HG03025 (cell line): ENCODE measurements around the gene RASD2.

Experiments
- ATAC-seq: cut with Tn5 transposase; IDR thresholded peaks from one replicate; pipeline ENCODE4 v1.9.1; 2021; ENCODE audit warnings: mild to moderate bottlenecking, moderate library complexity; ENCODE audit not compliant: unreplicated experiment, low FRiP score

The RASD2 gene

DNA sequence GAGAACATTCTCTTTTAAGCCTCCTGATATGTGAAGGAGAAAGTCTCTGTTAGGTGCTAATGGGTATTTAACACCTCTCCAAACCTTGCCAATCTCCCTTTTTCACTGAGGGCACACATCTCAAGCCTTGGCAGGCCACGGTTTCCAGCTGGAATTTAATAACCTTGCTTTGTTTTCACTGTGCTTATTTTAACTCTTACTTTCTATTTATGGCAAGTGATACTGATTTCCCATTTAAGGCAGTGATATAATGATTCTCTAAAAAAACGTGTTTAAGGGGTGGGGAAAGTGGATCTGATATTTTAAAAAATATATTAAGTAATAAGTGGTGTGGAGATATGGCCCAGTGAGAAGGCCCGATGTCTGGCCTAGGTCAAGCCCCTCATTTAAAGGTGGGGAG lies 1.1 kb upstream of the RASD2 start:
- ATAC-seq: no peak

DNA sequence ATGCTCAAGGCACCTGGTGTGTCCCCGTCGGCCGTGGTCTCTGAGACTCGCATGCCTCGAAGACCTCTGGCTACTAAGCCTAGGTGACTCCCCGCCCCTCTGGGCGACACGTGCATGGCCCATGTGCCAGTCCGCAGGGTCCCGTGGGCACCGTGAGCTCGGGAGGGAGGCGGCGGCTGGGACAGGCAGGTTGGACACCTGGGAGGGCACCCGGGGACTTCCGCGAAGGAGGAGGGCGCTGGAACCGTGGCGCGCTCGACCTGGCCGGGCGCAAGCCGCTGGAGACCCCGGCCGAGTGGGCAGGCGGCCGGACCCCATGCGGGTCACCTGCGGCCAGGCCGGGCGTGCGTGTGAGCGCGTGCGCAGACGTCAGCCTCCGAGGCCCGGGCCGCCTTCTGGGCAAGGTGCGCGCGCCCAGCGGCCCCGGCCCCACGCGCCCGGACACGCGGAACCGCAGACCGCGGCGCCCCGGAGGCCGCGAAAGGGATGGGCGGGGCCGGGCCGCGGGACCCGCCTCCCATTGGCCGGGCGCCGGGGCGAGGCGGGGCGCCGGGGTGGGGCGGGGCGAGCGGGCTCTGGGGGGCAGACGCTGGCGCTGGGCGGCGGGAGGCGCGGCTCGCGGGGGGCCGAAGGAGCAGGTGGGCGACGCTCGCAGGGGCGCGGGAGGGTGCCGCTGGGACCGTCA lies 579 bp upstream of the RASD2 start:
- no peak for ATAC-seq

DNA sequence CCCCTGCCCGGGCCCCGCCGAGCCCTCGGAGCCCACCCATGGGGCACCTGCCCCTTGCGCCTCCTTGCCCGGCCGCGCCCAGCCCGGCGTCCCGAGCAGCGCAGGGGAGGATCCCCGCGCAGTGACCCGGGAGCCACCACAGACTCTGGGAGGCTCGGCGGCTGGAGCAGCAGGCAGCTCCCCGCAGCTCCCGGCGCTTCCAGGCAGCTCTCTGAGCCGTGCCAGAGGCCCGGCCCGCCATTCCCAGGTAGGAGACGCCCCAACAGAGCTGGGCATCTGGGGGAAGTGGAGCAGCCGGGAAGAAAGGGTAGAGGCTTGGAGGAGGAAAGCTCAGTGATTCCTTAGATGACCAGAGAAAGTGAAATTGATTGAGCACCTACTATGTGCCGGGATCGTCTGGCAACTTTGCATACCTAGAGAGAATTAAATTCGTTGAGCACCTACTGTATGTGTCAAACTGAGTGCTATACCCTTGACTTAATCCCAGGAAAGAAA lies 670 bp downstream of the RASD2 start:
- no peak for ATAC-seq

DNA sequence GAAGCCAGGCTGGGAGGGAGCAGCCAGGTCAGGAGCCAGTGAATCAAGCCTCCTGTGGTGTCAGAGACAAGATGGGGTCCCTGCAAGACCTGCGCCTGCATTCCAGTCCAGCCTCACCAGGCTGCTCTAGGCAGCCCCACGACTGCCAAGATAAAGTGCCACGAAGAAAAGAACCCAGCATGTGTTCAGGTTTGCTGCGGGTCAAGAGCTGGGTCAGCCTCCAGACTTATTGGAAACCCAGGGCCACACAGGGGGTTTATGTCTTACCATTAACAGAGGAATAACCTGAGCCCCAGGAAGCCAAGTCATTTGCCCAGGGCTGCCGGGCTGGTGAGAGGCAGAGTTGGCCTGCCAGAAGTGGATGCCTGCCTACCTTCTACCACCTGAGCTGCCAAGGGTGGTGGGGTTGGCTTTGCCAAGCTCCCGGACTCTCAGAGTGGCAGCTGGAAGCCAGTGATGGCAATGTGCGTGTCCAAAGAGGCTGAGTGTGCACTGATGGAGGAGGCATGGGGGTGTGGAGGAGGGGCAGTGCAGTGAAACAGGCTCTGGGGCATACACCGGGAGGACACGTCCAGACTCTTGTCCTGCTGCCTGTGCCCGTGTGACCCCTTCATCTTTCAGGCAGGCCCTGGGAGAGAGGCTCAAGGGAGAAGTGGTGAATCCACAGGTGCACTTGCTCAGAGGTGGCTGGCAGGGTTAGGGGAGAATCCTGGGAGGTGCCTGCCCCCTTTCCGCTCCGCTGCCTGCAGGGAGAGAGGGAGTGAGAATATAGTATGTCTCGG lies 1.7 kb downstream of the RASD2 start:
- no peak for ATAC-seq

DNA sequence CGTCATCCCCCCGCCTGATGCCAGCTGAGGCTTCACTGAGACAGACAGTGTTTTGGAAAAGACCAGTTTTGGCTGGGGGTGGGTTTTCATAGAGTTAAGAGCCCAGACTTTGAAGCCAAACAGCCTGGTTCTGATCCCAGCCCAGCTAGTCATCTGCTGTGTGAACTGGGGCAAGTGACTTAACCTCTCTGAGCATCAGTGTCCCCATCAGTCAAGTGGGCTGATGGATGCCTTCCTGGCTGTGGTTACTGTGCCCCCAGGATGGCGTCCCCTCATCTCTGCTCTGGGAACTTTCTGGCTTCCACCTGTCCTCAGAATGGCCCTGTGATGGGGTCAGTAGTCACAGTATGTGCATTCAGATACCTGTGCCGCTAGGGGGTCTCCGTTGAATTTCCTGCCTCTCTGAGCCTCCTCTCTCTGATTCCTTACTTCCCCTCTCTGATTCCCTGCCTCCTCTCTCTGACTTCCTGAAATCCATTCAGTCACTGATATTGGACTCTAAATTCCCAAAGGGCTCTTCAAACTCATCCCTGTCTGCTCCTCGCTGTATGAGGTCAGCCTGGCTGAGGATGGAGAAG lies 2.4 kb downstream of the RASD2 start:
- no peak for ATAC-seq

DNA sequence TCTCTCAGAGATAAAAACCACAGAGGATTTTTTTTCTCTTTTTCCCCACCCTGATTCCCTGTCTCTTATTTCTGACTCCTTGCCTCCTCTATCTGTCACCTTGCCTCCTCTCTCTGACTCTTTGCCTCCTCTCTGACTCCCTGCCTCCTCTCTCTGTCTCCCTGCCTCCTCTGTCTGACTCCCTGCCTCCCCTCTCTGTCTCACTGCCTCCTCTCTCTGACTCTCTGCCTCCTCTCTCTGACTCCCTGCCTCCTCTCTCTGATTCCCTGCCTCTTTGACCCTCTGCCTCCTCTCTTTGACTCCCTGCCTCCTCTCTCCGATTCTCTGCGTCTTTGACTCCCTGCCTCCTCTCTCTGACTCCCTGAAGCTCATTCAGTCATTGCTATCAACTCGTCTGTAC lies 3.1 kb downstream of the RASD2 start:
- no peak for ATAC-seq

DNA sequence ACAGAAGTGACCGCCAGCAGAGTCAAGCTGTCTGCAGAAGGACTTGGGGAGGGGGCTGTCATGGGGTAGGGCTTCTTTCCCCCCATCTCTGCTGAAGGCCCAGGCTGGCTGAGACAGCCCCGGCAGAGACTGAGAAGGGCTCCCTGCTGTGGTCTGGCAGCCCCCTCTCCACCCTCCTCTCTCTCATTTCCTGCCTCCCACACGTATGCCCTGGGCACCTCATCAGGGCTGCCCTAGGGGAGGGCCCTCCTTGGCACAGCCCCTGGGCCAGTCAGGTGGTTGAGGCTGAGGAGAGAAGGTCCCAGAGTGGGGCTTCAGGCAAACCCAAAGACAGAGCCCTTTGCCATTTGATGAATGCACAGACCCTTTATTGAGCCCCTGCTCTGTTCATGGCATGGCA lies 3.6 kb downstream of the RASD2 start:
- ATAC-seq: no peak

DNA sequence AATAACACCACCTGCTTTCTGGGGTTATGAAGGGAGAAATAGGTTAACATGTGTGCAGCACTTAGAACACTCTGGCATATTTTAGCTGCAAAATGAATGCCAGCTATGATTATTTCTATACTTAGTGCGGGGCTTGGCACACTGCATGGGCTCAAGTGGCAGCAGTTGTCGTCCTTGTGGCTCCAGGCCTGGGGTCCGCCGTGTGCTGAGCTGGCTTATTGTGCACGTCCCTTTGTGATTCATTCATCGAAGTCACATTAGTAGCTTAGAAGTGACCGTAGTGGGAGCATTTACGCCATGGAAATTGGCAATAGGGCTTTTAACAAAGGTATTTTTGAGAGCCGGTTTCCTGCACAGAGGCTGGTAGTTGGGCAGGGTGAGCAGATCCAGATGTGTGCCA lies 4.2 kb downstream of the RASD2 start:
- no peak for ATAC-seq

DNA sequence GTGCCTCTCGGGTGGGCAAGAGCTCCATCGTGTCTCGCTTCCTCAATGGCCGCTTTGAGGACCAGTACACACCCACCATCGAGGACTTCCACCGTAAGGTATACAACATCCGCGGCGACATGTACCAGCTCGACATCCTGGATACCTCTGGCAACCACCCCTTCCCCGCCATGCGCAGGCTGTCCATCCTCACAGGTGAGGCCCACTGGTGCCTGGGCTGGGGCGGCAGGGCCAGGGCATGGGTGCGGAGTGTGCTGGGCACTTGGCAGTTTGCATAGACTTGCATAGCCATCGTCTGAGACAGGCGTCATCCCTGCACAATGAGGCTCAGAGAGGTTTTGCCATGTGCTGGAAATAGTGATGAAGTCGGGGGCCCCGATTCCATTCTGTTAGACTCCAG lies 6.3 kb downstream of the RASD2 start:
- no peak for ATAC-seq

DNA sequence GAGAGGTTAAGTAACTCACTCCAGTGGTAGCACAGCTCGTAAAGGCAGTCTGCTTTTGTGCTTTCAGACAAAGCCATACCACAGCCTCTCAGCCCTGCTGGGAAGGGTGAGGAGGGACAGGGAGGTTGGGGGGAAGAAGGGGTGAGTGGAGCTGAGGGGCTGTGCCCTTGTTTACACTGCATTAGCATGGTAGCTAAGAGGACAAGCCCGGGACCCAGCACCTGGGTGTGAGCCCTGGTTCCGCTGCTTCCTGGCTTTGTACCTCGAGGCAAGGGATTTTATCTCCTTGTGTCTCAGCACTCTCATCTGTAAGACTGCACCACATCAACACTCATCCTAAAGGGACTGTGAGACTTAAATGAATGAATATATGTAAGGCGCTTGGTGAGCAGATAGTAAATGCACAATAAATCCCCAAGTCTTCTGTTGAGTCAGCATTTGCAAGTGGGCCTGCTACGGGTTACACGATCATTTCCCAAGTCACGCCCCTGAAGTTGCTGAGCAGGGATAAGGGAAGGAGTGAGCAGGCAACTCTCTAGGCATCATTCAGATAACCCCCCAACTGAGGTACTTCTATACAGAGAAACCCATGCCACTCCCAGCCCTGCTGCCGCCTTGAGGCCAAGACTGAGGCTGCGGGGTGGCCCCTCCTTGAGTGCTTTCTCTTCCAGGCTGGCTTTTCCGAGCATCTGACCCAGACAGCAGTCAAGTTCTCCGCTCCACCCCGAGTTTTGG lies 7.5 kb downstream of the RASD2 start:
- ATAC-seq: no peak

DNA sequence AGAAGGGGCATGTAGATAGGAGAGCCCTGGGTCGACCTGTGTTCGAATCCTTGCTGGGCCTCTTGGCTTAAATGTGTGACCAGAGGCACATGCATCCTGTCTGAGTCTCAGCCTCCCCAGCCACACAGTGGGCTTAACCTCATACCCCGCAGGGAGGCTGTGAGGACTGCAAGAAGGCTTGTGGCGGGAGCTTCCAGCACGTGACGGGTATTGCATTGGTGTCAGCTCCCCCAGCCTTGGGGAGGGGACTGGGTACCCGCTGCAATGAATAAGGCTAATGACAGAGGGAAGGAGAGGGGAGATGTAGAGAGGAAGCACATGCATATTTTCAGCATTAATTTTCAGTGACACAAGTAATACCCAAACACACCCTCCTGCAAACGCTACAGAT lies 8.1 kb downstream of the RASD2 start:
- no peak for ATAC-seq

DNA sequence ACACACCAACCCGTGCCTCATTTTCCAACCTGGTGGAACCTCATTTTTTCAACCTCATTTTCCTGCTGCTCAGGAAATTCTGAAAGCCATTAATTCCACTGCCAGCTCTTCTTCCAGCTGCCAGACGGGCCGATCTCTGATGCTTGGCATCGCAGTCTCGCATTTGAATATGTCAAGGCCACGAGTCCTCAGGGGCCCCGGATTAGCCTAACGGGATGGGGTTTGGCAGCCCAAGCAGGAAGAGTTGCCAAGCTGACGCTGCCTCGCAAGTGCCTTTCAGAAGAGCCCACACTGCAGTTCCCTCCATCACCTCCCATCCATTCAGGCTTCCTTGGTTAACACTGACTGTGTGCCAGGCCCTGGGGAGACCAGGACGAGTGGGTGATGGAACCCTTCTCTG lies 8.7 kb downstream of the RASD2 start:
- no peak for ATAC-seq

DNA sequence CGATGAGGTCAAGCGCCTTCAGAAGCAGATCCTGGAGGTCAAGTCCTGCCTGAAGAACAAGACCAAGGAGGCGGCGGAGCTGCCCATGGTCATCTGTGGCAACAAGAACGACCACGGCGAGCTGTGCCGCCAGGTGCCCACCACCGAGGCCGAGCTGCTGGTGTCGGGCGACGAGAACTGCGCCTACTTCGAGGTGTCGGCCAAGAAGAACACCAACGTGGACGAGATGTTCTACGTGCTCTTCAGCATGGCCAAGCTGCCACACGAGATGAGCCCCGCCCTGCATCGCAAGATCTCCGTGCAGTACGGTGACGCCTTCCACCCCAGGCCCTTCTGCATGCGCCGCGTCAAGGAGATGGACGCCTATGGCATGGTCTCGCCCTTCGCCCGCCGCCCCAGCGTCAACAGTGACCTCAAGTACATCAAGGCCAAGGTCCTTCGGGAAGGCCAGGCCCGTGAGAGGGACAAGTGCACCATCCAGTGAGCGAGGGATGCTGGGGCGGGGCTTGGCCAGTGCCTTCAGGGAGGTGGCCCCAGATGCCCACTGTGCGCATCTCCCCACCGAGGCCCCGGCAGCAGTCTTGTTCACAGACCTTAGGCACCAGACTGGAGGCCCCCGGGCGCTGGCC lies 11.0 kb downstream of the RASD2 start:
- no peak for ATAC-seq

DNA sequence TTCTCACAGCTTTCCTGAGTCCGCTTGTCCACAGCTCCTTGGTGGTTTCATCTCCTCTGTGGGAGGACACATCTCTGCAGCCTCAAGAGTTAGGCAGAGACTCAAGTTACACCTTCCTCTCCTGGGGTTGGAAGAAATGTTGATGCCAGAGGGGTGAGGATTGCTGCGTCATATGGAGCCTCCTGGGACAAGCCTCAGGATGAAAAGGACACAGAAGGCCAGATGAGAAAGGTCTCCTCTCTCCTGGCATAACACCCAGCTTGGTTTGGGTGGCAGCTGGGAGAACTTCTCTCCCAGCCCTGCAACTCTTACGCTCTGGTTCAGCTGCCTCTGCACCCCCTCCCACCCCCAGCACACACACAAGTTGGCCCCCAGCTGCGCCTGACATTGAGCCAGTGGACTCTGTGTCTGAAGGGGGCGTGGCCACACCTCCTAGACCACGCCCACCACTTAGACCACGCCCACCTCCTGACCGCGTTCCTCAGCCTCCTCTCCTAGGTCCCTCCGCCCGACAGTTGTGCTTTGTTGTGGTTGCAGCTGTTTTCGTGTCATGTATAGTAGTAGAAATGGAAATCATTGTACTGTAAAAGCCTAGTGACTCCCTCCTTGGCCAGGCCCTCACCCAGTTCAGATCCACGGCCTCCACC lies 11.7 kb downstream of the RASD2 start:
- no peak for ATAC-seq

DNA sequence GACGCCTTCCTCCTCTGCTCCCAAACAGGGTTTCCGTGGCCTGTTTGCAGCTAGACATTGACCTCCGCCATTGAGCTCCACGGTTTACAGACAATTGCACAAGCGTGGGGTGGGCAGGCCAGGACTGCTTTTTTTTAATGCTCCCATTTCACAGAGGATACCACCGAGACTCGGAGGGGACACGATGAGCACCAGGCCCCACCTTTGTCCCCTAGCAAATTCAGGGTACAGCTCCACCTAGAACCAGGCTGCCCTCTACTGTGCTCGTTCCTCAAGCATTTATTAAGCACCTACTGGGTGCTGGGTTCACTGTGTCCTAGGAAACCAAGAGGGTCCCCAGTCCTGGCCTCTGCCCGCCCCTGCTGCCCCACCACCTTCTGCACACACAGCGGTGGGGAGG lies 12.2 kb downstream of the RASD2 start:
- no peak for ATAC-seq

DNA sequence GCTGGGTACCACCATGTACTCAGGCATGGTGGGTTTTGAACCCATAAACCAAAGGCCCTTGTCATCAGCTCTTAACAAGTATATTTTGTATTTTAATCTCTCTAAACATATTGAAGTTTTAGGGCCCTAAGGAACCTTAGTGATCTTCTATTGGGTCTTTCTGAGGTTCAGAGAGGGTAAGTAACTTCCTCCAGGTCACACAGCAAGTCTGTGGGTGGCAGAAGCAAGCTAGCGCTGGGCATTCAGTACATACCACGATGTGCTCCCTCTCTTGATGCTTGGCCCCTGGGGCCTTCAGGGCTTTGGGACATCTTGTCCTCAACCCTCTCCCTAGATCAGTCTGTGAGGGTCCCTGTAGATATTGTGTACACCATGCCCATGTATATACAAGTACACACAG lies 12.7 kb downstream of the RASD2 start:
- ATAC-seq: no peak

DNA sequence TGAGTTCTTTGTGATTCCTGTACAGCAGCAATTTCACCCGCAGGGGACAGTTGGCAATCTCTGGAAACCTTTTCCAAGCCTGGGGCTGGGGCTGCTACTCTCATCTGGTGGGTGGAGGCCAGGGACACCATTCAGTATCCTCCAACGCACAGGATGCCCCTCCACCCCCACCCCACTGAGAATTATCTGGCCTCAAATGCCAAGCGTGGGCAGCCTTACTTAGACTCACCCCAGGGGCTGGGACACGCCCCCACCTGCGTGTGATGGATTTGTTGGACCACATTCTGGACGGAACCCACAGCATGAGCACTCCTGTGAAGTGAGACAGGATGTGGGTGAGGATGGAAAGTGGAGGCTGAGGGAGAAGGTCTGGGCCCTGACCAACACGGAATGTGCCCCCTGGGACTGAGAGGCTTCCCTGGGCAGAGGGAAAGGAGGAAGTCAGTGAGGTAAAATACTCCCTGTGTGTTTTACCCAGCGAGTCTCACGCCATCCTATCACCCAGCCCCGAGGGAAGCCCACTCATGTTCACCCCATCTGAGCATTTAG lies 13.7 kb downstream of the RASD2 start:
- no peak for ATAC-seq

DNA sequence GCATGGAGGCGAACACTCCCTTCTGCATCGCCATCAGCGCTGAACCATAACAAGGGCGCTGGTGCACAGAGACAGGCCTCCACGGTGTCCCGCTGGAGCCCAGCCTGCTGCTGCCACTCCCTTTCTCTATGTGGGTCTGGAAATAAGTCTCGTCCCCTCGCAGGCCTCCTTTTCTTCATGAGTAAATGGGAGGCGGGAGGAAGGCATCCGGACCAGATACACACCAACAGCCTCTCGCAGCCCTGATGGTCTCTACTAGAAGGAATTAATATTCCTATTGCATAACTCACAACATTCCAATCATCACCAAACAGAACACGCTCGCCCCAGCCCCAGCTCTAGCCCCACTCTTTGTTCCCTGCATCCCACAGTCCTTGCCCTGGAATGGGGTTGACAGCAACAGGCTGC lies 14.9 kb downstream of the RASD2 start:
- ATAC-seq: no peak

DNA sequence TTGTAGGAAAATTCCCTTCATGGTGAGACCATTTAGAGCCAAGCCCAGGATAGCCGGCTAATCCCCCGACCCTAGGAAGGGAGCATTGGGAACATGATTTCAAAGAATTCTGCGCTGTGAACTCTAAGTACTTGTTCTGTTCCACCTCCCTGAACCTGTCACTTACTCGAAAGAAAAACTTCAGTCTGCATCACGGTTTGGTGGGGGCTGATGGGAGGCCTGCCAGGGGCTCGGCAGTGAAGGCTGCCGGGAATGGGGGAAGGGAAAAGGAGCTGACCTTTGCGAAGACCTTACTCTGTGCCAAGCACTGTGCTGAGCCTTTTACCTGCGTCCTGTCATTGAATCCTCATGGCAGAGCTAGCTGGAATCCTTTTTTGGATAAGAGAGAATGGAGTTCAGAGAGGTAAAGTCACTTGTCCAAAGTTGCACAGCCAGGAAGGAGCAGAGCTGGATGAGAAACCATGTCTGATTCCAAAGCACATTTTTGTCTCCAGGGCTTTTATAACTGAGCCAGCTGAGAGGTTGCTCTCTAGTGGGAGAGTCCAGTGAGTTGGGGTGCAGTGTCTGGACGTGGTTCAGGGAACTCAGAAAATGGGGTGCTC lies 15.4 kb downstream of the RASD2 start:
- no peak for ATAC-seq

DNA sequence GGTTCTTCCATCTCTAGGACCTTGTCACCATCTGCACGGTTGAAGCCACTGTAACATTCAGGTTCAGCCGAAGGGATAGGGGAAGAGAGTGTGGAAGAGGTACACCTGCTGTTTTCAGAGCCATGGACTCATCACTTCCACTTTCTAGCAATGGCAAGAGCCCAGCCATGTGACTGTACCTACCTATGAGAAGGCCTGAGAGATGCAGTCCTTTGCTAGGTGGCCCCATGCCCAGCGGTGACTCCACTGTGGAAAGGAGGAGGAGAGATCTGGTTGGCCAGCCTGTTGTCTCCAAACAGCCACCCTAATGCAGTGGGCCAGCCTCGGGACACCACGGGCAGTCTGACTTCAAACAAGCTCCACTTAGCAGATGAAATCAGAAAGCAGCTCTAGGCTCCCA lies 16.0 kb downstream of the RASD2 start:
- ATAC-seq: no peak
